GM12891 (cell line): ENCODE data around the gene ARRDC5.
"Not testable (repeated sequence)": the region's sequence is repeated elsewhere in the genome, so short reads cannot be mapped to it uniquely, and the experiment has no call there.

Experiments used
- PAX5 ChIP-seq: IDR thresholded peaks from 2 replicates; pipeline ENCODE4 v1.6.1; 2011; ENCODE audit warnings: low read length, moderate library complexity, mild to moderate bottlenecking; ENCODE audit not compliant: insufficient read depth, severe bottlenecking
- POLR2A ChIP-seq: IDR thresholded peaks from 2 replicates; pipeline ENCODE4 v1.6.1; 2011; ENCODE audit warnings: low read depth, low read length, control low read depth
- POLR2AphosphoS5 ChIP-seq: IDR thresholded peaks from 2 replicates; pipeline ENCODE4 v1.6.1; 2011; ENCODE audit warnings: low read depth, low read length, control low read depth
- POU2F2 ChIP-seq: IDR thresholded peaks from 2 replicates; pipeline ENCODE4 v1.6.1; 2011; ENCODE audit warnings: low read depth, mild to moderate bottlenecking, control low read depth, low read length, moderate library complexity
- SPI1 ChIP-seq: IDR thresholded peaks from 2 replicates; pipeline ENCODE4 v1.6.1; 2011; ENCODE audit warnings: low read depth, low read length, control low read depth
- TAF1 ChIP-seq: IDR thresholded peaks from 2 replicates; pipeline ENCODE4 v1.6.1; 2011; ENCODE audit warnings: low read depth, low read length, control low read depth

DNA sequence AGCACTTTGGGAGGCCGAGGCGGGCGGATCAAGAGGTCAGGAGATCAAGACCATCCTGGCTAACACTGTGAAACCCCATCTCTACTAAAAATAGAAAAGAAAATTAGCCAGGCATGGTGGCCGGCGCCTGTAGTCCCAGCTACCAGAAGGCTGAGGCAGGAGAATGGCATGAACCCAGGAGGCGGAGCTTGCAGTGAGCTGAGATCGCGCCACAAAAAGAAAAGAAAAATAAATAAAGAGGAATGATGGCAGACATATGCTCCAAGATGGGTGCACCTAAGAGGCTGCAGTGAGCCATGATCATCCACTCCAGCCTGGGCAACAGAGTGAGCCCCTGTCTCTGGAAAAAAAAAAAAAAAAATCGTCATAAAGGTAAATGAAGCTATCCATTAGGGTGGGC lies 56.7 kb downstream of the ARRDC5 start:
- not testable (repeated sequence) for TF ChIP-seq POU2F2, POLR2AphosphoS5, POLR2A, SPI1, TAF1, PAX5
